ENCODE results near the gene FYCO1. TPM values are rescaled to one million over a fixed set of nuclear protein-coding genes. Genes with fewer than 3 reads are reported as not detected.
A peak's percentile ranks its signal among the peaks of the same experiment; 100 is the strongest.
"Not testable (repeated sequence)": the region's sequence is repeated elsewhere in the genome, so short reads cannot be mapped to it uniquely, and the experiment has no call there.

FYCO1 gene
- polyA plus RNA-seq, 3 donors: 17.6 to 18.8 (median 18.2) TPM

DNA sequence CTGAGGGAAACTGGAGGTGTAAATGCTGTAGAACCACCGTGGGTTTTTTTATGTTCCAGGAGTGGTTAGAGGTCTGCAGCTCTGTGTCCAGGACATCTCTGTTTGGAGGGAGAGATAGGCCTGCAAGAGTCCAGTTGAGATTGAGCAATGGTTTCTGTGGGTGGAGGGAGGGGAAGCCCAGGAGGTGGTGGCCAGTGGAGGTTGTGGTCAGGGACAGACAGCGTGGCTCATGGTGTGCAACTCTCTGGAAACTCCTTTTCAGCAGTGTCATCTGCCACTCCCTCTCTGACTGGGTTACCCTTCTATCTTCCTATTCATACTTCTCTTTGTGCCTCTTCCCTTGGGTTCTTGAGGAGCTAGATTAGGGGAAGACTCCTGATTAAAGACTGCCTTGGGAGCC lies 22.1 kb upstream of the FYCO1 start:
- no peak for DNase-seq (ENCODE audit: extremely low read depth in 1 of 11, low read depth in 9 of 11, low spot score in 4 of 11)

DNA sequence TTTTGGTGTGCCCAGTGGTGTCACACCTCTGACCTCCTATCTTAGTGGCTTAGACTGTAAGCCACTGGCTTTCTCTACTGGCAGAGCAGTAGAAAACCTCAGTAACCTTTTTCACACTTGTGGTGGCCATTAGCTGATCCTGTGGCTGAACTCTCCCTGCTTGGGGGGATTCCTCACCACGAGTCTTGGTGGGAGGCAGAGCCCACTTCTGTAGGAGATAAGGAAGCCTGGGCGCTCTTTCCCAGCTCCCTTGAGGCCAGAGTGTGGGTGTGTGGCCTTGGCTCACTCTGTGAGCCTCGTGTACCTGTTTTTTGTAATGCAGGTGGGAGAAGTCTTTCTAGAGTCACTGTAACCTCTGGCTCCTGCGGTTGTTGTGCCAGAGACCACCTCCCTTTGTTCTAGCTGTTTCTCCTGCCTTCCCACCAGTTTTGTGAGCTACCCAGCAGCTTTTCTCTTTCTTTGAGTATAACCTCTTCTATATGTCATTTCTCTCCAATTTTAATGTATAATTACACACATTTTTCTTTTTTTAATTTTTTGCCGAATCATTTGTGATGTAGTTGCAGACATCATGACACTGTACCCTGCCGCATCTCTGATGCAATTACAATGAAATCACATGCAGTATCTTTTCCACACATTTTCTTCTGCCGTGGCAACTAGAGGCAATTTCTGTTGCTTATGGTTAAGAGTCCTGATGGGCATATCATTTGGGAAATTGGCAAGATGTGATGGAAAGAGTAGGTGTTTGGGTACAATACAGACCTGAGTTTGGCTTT lies 17.9 kb upstream of the FYCO1 start:
- DNase-seq (ENCODE audit: extremely low read depth in 1 of 11, low read depth in 9 of 11, low spot score in 4 of 11): no peak

DNA sequence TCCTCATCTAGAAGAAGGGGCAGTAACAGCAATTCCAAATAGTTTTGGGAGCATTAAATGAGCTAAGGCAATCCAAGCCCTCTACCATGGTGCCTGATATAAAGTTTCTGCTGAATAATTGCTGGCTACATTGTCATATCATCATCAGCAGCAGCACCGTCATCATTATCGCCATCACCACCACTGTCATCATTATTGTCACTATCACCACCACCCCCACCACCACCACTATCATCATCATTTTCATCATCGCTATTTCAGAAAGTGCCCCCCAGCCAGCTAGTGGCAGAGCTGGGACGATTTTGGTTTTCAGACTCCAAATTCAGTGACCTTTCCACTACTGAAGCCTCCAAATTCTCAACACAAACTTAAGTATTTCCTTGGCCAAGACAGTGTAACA lies 16.6 kb upstream of the FYCO1 start:
- no peak for DNase-seq (ENCODE audit: extremely low read depth in 1 of 11, low read depth in 9 of 11, low spot score in 4 of 11)

DNA sequence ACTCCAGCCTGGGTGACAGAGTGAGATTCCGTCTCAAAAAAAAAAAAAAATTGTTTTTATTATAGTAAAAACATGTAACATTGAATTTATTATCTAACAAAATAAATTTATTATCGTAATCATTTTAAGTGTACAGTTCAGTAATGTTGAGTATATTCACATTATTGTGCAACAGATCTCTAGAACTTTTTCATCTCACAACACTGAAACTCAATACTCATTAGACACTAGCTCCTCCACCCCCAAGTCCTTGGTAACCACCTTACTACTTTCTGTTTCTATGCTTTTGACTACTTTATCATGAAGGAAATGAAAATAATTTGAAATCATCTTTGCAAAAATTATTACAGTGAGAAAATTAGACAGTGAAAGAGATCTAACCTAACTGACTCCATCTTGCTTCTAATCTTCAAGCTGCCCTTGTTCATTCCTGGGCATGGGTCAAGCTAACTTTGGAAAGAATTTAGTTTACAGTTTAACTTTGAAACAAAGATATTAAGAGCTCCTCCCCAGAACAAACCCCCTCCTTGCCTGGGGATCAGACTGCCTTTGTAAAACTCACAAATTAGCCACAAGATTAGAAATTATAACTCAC lies 15.0 kb upstream of the FYCO1 start:
- DNase-seq (ENCODE audit: extremely low read depth in 1 of 11, low read depth in 9 of 11, low spot score in 4 of 11): no peak

DNA sequence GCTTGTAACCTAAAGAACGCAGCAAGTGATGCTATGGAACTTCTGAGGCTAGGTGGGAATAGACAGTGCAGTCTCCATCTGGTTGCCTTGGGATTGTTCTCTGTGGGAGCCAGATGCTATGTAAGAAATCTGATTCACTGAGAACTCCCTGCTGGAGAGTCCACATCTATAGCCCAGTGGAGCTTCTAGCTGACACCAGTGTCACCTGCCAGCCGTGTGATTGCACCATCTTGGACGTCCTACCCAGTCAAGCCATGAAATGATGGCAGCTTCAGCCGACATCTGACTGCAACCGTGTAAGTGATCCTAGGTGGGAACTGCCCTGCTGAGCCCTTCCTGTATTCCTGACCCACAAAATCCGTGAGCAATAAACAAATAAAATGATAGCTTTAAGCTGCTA lies 12.4 kb upstream of the FYCO1 start:
- DNase-seq (ENCODE audit: extremely low read depth in 1 of 11, low read depth in 9 of 11, low spot score in 4 of 11): no peak

DNA sequence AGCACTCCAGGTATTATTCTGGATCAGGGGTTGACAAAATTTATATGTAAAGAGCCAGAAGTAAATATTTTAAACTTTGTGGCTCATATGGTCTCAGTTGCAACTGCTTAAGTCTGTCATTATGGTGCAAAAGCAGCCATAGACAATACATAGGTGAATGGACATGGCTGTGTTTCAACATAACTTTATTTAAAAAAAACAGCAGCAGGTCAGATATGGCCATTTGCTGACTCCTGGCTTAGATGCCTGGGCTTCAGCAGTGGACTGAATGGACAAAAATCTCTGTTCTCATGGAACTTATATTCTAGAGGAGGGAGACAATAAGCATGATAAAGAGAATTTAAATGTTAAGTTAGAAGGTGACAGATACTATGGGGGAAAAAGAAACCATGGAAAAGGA lies 11.7 kb upstream of the FYCO1 start:
- DNase-seq (ENCODE audit: extremely low read depth in 1 of 11, low read depth in 9 of 11, low spot score in 4 of 11): no peak

DNA sequence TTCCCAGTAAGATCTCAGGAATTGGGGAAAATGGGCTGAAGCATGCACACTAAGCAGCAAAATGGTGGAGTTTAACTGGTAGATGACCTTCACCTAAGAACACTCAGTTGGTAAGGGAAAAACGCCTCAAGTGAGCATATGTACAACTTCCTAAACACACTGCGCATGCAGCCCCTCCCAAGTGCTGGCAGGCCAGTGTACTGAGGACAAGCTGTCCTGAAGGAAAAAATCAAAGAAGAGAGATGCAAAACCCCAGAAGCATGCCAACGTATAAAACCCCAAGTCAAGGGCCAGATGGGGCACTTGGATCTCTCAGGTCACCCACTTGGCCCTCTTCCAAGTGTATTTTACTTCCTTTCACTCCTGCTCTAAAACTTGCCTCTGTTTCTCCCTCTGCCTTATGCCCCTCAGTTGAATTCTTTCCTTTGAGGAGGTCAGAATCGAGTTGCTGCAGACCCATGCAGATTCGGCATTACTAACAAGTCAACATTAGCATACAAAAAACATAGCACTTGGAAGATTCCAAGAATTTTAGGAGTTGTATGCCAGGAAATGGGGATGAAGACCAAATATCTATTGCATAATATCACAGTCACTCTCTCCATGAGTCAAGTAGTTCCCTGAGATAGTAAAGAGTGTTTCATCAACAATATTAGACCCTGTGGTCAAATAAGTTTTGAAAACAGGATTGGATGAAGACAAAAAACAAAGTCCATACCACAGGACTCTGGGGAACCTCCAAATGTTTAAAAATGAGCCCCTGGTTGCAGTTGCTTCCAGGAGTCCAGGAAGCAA lies 10.8 kb upstream of the FYCO1 start:
- no peak for DNase-seq (ENCODE audit: extremely low read depth in 1 of 11, low read depth in 9 of 11, low spot score in 4 of 11)

DNA sequence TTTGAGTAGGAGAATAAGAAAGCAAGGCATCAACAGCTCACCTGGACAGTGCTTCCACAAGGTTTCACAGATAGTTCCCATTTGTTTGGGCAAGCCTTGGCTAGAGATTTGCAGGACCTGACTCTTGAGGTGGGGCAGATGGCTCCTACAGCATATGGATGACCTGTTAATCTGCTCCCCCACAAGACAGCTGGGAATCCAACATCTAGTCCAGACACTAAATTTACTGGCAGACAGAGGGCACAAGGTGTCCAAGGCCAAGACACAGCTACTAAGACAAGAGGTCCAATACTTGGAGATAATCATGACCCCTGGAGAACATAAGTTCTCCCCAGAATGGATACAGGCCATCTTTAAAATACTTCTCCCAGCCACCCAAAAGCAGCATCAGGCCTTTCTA lies 8.1 kb upstream of the FYCO1 start:
- not testable (repeated sequence) for DNase-seq (ENCODE audit: extremely low read depth in 1 of 11, low read depth in 9 of 11, low spot score in 4 of 11)

DNA sequence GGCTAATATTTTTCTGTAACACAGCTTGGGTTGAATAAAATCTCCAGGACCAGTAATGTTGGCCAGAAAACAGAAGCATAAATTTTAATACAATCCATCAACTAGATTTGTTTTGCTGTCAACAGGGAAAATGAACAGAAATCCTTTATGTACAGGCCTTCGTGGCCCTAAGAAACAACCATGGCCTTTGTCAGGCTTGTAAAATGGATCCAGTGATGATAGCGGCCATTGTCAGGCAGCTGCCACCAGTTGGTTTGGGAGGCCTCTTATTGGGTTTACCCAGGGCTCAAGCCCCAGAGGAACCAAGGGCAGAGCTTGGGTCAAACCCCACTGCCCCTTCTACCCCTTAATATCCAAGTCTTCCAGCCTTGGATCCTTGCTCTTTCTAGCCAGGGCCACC lies 5.6 kb upstream of the FYCO1 start:
- DNase-seq (ENCODE audit: extremely low read depth in 1 of 11, low read depth in 9 of 11, low spot score in 4 of 11): no peak

DNA sequence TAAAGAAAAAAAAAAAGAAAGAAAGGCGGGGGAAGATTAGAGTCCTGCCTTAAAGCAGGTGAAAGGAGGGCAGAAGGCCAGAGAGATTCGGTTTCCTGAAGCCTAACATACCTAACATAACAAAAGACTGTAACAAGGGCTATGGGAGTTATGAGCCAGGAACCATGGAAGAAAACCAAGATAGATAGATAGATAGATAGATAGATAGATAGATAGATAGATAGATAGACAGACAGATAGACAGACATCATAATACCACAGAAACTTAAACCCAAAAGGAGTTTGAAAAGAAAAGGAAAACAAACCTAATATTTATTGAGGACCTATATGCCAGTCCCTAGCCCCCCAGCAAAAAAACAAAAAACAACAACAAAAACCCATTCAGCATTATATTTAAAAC lies 2.3 kb upstream of the FYCO1 start:
- DNase-seq (ENCODE audit: extremely low read depth in 1 of 11, low read depth in 9 of 11, low spot score in 4 of 11): no peak

DNA sequence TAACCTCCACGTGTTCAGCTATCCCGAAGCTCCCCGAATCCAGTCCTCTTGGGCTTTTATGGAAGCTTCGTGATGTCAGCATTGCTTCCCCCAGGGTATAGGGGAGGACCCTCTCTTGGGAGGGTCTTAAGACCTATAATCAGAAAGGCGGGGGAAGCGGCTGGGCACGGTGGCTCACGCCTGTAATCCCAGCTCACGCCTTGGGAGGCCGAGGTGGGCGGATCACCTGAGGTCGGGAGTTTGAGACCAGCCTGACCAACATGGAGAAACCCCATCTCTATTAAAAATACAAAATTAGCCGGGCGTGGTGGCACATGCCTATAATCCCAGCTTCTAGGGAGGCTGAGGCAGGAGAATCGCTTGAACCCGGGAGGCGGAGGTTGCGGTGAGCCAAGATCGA lies 1.9 kb upstream of the FYCO1 start:
- DNase-seq (ENCODE audit: extremely low read depth in 1 of 11, low read depth in 9 of 11, low spot score in 4 of 11): not testable (repeated sequence)

DNA sequence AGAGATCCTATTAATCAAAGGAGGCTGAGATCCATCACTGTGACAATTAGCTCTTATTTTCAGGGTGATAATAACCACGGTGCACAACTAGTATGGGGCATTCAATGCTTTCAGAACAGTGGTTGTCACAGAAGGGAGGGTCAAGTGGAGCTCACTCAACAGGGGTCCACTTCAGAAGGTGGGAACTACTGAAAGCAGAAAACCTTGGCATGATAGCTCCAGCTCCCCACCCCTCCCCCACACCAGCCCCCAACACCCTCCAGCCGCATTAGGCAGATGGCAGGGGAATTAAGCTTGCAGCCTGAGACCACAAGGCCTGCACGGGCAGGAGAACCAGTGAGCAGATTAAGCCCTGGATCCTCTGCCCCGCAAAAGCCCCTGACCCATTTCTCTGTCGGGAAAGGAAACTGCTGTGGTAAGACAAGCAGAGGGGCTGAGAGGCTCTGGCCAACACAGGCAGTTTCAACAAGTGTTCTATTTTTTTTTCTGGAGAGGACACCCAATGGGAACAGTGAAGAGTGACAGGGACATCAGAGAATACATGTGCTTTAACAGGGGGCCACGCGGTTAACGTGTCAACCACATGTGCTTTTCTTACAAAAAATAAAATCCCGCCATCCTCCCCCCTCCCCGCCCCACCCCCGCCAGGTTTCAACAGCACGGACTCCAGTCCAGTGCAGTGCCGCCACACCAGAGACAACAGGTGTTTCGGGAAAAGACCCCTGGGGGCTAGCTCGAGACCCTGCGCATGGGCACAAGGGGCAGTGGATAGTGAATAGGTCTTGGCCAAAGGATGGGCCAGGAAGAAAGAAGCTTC lies 997 bp downstream of the FYCO1 start:
- peak in 1 of 11 donors; percentile 13 for DNase-seq (ENCODE audit: extremely low read depth in 1 of 11, low read depth in 9 of 11, low spot score in 4 of 11)

DNA sequence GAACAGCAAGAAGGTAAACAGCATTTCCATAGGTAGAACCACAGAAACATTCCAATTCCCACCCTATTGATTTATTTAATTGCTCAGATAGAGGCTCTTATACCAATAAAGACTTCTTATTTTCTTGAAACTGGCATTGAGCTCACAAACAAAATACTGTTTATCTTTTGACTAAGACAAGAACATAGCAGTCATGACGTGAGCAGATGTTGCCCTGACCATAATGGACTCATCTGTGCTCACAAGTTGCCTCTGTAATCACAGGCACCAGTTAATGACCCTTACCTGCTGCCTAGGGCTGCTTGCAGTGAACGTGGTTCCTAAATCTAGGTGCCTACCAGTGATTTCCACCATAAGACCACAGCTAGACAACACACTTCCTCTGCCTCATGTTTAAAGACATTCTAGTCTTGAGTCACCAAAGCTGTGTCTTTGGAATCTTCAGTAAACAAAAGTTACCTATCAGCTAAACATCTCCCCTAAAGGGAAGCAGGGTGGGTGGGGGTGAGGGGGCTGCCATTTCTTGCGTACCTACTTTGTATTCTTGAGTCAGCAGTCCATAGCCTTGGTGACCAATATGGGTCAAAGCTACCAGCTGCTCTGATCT lies 2.1 kb downstream of the FYCO1 start:
- DNase-seq (ENCODE audit: extremely low read depth in 1 of 11, low read depth in 9 of 11, low spot score in 4 of 11): no peak

DNA sequence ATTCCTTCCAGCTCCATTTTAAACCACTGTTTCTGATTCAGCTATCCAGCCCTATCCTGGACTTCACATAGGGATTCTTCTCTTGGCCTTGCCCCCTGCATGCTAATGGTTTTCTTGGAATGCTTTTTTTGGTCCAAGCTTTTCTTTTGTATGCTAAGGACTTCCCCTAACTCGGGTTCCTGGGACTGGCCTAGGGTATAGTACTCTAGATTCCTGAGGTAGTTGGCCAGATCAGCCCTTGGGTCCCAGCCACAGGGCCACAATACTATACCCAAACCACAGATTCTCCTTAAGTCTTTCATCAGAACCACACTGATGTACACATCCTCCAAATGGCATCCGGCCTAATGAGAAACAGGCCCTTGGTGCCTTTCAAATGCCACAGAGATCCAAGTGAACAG lies 2.8 kb downstream of the FYCO1 start:
- DNase-seq (ENCODE audit: extremely low read depth in 1 of 11, low read depth in 9 of 11, low spot score in 4 of 11): no peak

DNA sequence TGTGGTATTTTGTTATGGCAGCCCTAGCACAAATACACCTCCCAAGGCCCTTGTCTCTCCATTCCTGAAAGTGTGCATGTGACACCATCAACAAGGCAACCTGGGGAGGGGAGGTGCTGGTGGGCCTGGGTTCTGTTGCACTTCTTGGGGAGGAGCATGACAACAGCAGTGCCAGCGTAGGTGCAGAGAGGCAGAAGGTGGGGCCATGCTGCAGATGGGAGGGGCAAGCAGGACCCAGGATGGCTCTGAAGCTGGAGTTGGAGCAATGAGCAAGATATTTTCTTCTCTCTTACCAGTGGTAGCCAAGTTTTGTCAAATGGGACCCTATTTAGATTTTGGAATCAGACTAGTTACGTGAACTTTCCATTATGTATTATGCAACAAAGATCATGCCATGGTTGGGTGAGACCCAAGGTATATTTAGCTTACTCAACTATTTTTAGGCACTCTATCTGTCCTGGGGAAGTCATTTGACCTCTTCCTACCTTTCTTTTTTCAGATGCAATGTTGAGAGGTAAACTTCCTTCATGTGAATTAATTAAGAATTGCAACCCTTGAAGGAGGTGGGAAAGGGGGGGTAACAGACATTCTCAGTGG lies 3.4 kb downstream of the FYCO1 start:
- no peak for DNase-seq (ENCODE audit: extremely low read depth in 1 of 11, low read depth in 9 of 11, low spot score in 4 of 11)

DNA sequence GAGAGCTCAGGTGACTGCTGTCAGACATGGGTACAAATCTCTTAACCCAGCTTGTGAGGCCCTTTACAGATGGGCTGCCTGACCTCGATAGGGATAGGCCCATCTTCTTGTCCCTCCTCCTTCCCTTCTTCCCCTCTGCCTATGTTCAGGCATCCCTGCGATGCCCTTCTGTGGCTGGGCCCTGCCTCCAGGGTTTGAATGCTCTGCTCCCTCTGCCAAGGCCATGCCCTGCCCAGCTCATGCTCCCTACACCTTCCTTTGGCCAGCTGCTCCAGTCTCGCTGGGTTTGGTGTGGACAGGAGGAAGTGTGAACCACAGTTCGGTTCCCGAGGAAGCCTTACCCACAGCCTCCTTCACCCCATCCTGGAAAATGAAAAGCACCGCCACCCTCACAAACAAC lies 4.3 kb downstream of the FYCO1 start:
- no peak for DNase-seq (ENCODE audit: extremely low read depth in 1 of 11, low read depth in 9 of 11, low spot score in 4 of 11)

DNA sequence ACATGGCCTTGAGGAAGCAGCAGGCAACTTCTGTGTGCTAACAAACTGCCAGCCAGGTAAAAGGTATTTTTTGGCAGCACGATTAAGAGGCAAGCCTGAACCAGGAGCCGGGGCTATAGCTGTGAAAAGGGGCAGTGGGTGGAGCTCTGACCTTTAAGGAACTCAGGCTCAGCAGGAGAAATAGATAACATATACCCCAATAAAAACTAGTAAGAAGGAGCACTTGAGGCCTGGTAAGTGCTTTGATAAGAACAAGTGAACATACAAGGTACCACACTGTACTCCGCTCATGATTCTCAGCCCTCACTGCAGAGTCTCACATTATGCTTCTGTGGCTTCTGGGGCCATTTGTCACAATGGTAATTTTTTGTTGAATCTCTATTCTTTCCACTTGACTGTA lies 5.4 kb downstream of the FYCO1 start:
- no peak for DNase-seq (ENCODE audit: extremely low read depth in 1 of 11, low read depth in 9 of 11, low spot score in 4 of 11)

DNA sequence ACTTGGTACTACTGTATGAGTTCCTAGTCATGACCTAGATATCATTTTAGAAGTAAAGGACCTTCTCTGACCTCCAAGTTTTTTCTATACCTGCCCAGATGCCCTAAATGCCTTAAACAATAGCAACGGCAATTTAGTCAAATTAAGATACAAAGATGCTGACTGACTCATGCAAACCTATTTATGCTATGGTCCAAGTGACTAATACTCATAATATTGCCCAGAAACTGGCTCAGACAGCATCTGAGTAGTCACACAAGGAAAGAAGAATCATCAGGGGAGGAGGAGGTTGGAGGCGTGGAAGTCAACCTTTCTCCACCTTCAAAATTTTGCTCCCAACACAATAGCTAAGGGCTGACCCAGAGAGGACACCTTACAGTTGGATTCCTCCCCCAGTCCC lies 6.8 kb downstream of the FYCO1 start:
- DNase-seq (ENCODE audit: extremely low read depth in 1 of 11, low read depth in 9 of 11, low spot score in 4 of 11): no peak

DNA sequence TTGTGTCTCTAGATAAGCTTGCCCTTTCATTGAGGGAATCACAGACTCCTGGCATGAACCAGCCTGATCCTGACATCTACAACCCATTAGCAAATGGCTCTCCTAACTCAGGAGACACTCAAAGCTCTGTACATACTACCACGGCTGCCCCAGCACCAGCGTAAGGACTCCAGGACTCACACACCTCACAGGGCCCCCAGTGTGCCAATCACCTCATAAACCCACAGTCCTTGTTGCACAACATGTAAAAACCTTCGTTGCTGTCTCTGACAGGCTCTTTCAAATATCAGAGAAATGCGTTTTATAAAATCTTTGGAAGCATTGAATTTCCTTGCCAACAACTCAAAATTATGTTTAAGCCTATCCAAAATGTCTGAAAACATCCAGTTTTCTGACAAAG lies 7.3 kb downstream of the FYCO1 start:
- no peak for DNase-seq (ENCODE audit: extremely low read depth in 1 of 11, low read depth in 9 of 11, low spot score in 4 of 11)

Measured in renal cortex interstitium (tissue), 11 donors.